Panc1 (cell line): ENCODE data around the gene ETV4. TPM values are rescaled to one million over a fixed set of nuclear protein-coding genes. Genes with fewer than 3 reads are reported as not detected.

Experiments used
- ATAC-seq: fragments of 200-7000 bp; cut with Tn5 transposase; 2 replicates; pipeline ENCODE4 v1.9.1; 2020; ENCODE audit warnings: mild to moderate bottlenecking, moderate library complexity
- BruUV-seq: library from RNA; stranded (reverse); fragments of 400-500 nt; replicated peaks from 2 replicates; lab custom pipeline; 2021; lab: Mats Ljungman, UMichigan
- CTCF ChIA-PET: fragments of 300-600 bp; sonication (Branson Sonifier 250); formaldehyde crosslinking; loops from one replicate; lab custom pipeline; 2022; ENCODE audit warnings: antibody characterized with exemption; lab: Charles Lee
- POLR2A ChIA-PET: fragments of 300-600 bp; sonication (Branson Sonifier 250); formaldehyde crosslinking; loops from one replicate; lab custom pipeline; 2022; ENCODE audit warnings: antibody characterized with exemption; lab: Charles Lee
- DNase-seq: peaks from one replicate; pipeline ENCODE4 v3.0.0-alpha.2; 2010; ENCODE audit warnings: low read depth, low spot score
- H3K27ac ChIP-seq: 2 replicates; pipeline ENCODE4 v1.5.1; 2011; ENCODE audit warnings: mild to moderate bottlenecking, low read length, inconsistent platforms
- H3K27me3 ChIP-seq: fragments of 200-500 bp; sonication (Bioruptor generic); 2 replicates; pipeline ENCODE4 v1.6.0; 2014; ENCODE audit warnings: low read length, inconsistent platforms; ENCODE audit not compliant: control insufficient read depth, insufficient read depth
- H3K36me3 ChIP-seq: fragments of 200-500 bp; sonication (Bioruptor generic); 2 replicates; pipeline ENCODE4 v1.5.1; 2014; ENCODE audit warnings: inconsistent platforms, mild to moderate bottlenecking, low read length, moderate library complexity; ENCODE audit not compliant: control insufficient read depth, insufficient read depth
- H3K4me1 ChIP-seq: 2 replicates; pipeline ENCODE4 v1.5.1; 2011; ENCODE audit warnings: inconsistent platforms, mild to moderate bottlenecking, low read length, moderate library complexity; ENCODE audit not compliant: control insufficient read depth, insufficient read depth
- H3K4me3 ChIP-seq, 2 experiments: 2 replicates each; pipeline ENCODE4 v1.5.1; 2011 to 2012; ENCODE audit warnings: low read depth in 2 of 2, low read length in 2 of 2, mild to moderate bottlenecking in 2 of 2, inconsistent platforms in 1 of 2, moderate library complexity in 1 of 2
- H3K9me3 ChIP-seq: fragments of 200-500 bp; sonication (Bioruptor generic); 2 replicates; pipeline ENCODE4 v1.5.1; 2014; ENCODE audit warnings: low read depth, mild to moderate bottlenecking, inconsistent platforms, low read length, moderate library complexity; ENCODE audit not compliant: control insufficient read depth, insufficient read depth
- CTCF ChIP-seq: fragments of 450-650 bp; IDR thresholded peaks from 2 replicates; pipeline ENCODE4 v1.5.1; 2017; ENCODE audit warnings: mild to moderate bottlenecking
- POLR2AphosphoS5 ChIP-seq: IDR thresholded peaks from 2 replicates; pipeline ENCODE4 v1.6.1; 2012; ENCODE audit warnings: mild to moderate bottlenecking, low read depth, low read length, moderate library complexity
- REST ChIP-seq, 2 experiments: IDR thresholded peaks; 2 replicates each; pipeline ENCODE4 v1.6.1; 2011 to 2012; ENCODE audit warnings: low read depth in 2 of 2, control low read depth in 1 of 2, low read length in 1 of 2, mild to moderate bottlenecking in 1 of 2, moderate library complexity in 1 of 2; ENCODE audit not compliant: insufficient read depth in 1 of 2
- SIN3A ChIP-seq: IDR thresholded peaks from 2 replicates; pipeline ENCODE4 v1.6.1; 2012; ENCODE audit warnings: low read depth, mild to moderate bottlenecking, low read length, moderate library complexity, borderline replicate concordance; ENCODE audit not compliant: insufficient read depth
- TCF7L2 ChIP-seq: IDR thresholded peaks from 2 replicates; pipeline ENCODE4 v1.6.1; 2011; ENCODE audit warnings: mild to moderate bottlenecking, low read depth, low read length, inconsistent platforms
- in situ Hi-C: cut with HindIII; loops from 2 replicates; pipeline ENCODE4 v1.10.0; 2016; ENCODE audit warnings: low sequenced_read_pairs, low pct_unique_long_range_greater_than_20kb
- intact Hi-C: fragments of 100-400 bp; cut with micrococcal nuclease; formaldehyde crosslinking; loops from one replicate; pipeline ENCODE4 v1.10.0; 2022; ENCODE audit not compliant: unreplicated experiment
- total RNA-seq: library from RNA; stranded (reverse); gene quantifications from one replicate; pipeline ENCODE4 v1.2.1, GENCODE V29; 2021; ENCODE audit not compliant: unreplicated experiment

Gene ETV4
- total RNA-seq, 1 experiment from 2014 or later, result 8.3 TPM

GRCh38 chr17:43549496-43549895, 3.4 kb upstream of the ETV4 start:
- Histone ChIP-seq H3K4me3 (no peak overlapping the region), H3K27ac (no peak overlapping the region), H3K9me3 (no peaks in the 10 kb centered on the region), H3K36me3 (no peaks in the 10 kb centered on the region; the same call in 1 of the 2 replicates), H3K27me3 (no peaks in the 10 kb centered on the region), H3K4me1 (peaks cover 7% of the 10 kb centered on the region; the same call in 1 of the 2 replicates)
- TF ChIP-seq SIN3A (no peak), CTCF (no peak), TCF7L2 (no peak), REST (IDR thresholded peaks at IDR 0.05; ENCODE audit: insufficient read depth in 1 of 2, low read depth in 2 of 2, low read length in 1 of 2) (no peak), POLR2AphosphoS5 (no peak)
- intact Hi-C loops, result no loop called here
- ATAC-seq, result no peak
- ChIA-PET CTCF (no interaction called here), POLR2A (no interaction called here)
- no peak for DNase-seq
- in situ Hi-C loops, result no loop called here
- BruUV-seq, result no TSS peak

- TF ChIP-seq TCF7L2, result no peak
- TF ChIP-seq POLR2AphosphoS5, result no peak
- TF ChIP-seq REST (IDR thresholded peaks at IDR 0.05; ENCODE audit: insufficient read depth in 1 of 2, low read depth in 2 of 2, low read length in 1 of 2), result no peak
- ChIA-PET CTCF (no interaction called here), POLR2A (no interaction called here)
- Histone ChIP-seq H3K4me1 (peaks cover 9% of the 10 kb centered on the region; the same call in 1 of the 2 replicates), H3K9me3 (no peaks in the 10 kb centered on the region), H3K27ac (no peak overlapping the region), H3K27me3 (no peaks in the 10 kb centered on the region), H3K4me3 (no peak overlapping the region), H3K36me3 (no peaks in the 10 kb centered on the region; the same call in 1 of the 2 replicates)
- BruUV-seq, result no TSS peak
- in situ Hi-C loops (no loop called here), intact Hi-C loops (no loop called here)
- DNase-seq, result no peak
- no peak for ATAC-seq
These were observed 2.7 kb upstream of the ETV4 start for GRCh38 chr17:43548689-43549379.
